Gastrocnemius medialis (tissue), 4 donors: ENCODE data around the gene PKHD1. TPM values are rescaled to one million over a fixed set of nuclear protein-coding genes. Genes with fewer than 3 reads are reported as not detected.

Experiments
- ATAC-seq, 2 donors: fragments of 150-250 bp; one replicate each; pipeline ENCODE4 v1.9.1; 2016
- DNase-seq, 2 donors: peaks; one replicate each; pipeline ENCODE4 v3.0.0-alpha.2; 2019
- H3K27ac ChIP-seq, 4 donors: fragments of 200-600 bp; sonication (generic); 1 replicate in 1 of 4; 2 replicates in 3 of 4; pipeline ENCODE4 v1.5.1; 2016 to 2018; ENCODE audit warnings: mild to moderate bottlenecking in 2 of 4, moderate library complexity in 1 of 4
- H3K27me3 ChIP-seq, 3 donors: fragments of 200-600 bp; sonication (generic) in 2 of 3; 1 replicate in 1 of 3; 2 replicates in 2 of 3; pipeline versions ENCODE4 v1.5.1 to v1.6.0; 2016 to 2019; ENCODE audit warnings: mild to moderate bottlenecking in 1 of 3, moderate library complexity in 1 of 3
- H3K36me3 ChIP-seq, 2 donors: fragments of 200-600 bp; sonication (generic) in 1 of 2; one replicate each; pipeline ENCODE4 v1.5.1; 2017 to 2018
- H3K4me1 ChIP-seq, 2 donors: fragments of 200-600 bp; sonication (generic) in 1 of 2; one replicate each; pipeline ENCODE4 v1.5.1; 2016 to 2017; ENCODE audit warnings: mild to moderate bottlenecking in 2 of 2
- H3K4me3 ChIP-seq, 4 donors: fragments of 200-600 bp; sonication (generic) in 3 of 4; 1 replicate in 1 of 4; 2 replicates in 3 of 4; pipeline ENCODE4 v1.5.1; 2016 to 2019; ENCODE audit warnings: mild to moderate bottlenecking in 2 of 4
- H3K9me3 ChIP-seq, 3 donors: fragments of 200-600 bp; sonication (generic) in 2 of 3; 1 replicate in 1 of 3; 2 replicates in 2 of 3; pipeline ENCODE4 v1.5.1; 2016 to 2019
- POLR2A ChIP-seq, 2 donors: fragments of 450-650 bp; IDR thresholded peaks; one replicate each; pipeline ENCODE4 v1.6.1; 2017; ENCODE audit warnings: antibody characterized with exemption in 2 of 2, mild to moderate bottlenecking in 2 of 2, moderate library complexity in 2 of 2
- in situ Hi-C, 4 donors: fragments of 200-750 bp; cut with MboI; loops; one replicate each; pipeline versions ENCODE4 v1.15.0 to v1.8.0; 2017; ENCODE audit warnings: low sequenced_read_pairs in 4 of 4
- intact Hi-C: fragments of 100-400 bp; cut with DNase I; formaldehyde crosslinking; loops from one replicate; pipeline ENCODE4 v1.15.1; 2023; ENCODE audit warnings: low total_unique reads
- total RNA-seq, 4 donors: library from RNA; depleted of rRNA; stranded (reverse); fragments of >200 nt; gene quantifications; one replicate each; pipeline versions ENCODE4 v1.1.0 to v1.2.3, GENCODE V29; 2016
- TF ChIP-seq, protein P1 (sequence below), 5 experiments: fragments of 450-650 bp in 3 of 5; fragments of 200-600 bp in 2 of 5; sonication (generic) in 2 of 5; IDR thresholded peaks in 4 of 5; conservative IDR thresholded peaks in 1 of 5; 1 replicate in 4 of 5; 2 replicates in 1 of 5; pipeline ENCODE4 v1.5.1; 2016 to 2019; ENCODE audit warnings: antibody characterized with exemption in 5 of 5, mild to moderate bottlenecking in 3 of 5, moderate library complexity in 3 of 5

The PKHD1 gene
- total RNA-seq, 4 donors from 2014 or later: 0.02 to 0.05 (median 0.02) TPM; not detected in 1

DNA sequence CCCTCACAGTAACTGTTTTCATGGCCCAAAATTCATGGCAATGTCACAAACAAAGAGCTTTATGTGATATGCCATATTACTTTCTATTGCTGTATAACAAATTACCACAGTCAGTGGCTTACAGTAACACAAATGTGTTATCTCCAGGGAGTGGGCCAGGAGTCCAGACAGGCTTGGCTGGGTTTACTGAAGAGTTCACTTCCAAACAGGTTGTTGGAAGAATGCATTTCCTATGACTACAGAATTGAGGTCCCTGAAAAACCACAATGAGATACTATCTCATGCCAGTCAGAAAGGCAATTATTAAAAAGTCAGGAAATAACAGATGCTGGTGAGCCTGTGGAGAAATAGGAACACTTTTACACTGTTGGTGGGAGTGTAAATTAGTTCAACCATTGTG lies 431.9 kb downstream of the PKHD1 start:
- no peak for TF ChIP-seq POLR2A (IDR thresholded peaks at IDR 0.05)
- TF ChIP-seq, protein P1, sequence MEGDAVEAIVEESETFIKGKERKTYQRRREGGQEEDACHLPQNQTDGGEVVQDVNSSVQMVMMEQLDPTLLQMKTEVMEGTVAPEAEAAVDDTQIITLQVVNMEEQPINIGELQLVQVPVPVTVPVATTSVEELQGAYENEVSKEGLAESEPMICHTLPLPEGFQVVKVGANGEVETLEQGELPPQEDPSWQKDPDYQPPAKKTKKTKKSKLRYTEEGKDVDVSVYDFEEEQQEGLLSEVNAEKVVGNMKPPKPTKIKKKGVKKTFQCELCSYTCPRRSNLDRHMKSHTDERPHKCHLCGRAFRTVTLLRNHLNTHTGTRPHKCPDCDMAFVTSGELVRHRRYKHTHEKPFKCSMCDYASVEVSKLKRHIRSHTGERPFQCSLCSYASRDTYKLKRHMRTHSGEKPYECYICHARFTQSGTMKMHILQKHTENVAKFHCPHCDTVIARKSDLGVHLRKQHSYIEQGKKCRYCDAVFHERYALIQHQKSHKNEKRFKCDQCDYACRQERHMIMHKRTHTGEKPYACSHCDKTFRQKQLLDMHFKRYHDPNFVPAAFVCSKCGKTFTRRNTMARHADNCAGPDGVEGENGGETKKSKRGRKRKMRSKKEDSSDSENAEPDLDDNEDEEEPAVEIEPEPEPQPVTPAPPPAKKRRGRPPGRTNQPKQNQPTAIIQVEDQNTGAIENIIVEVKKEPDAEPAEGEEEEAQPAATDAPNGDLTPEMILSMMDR (IDR thresholded peaks at IDR 0.05 in 4 of 5, conservative IDR thresholded peaks at IDR 0.05 in 1 of 5): no peak
- Histone ChIP-seq H3K27ac (no peak overlapping the region), H3K27me3 (no peaks in the 10 kb centered on the region), H3K9me3 (no peaks in the 10 kb centered on the region), H3K4me3 (no peak overlapping the region), H3K36me3 (no peaks in the 10 kb centered on the region), H3K4me1 (no peaks in the 10 kb centered on the region)
- no peak for DNase-seq
- intact Hi-C loops (no loop called here), in situ Hi-C loops (no loop called here)
- ATAC-seq: no peak

DNA sequence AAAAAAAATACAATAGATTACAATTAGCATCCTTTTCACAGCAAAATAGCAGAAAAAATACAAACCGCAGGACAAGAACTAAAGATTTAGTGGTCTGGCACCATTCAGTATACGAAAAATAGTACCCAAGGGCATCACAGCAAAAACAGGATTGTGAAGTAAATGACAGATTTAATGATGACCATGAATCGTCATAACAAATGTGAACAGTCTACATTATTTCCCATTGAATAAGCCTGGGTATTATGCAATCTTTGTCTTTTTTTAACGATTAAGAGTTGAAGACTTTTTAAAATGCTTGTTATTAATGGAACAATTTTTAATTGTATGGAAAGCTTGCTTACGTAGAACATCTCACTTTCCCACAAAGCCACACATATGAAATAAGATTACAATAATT lies 432.8 kb downstream of the PKHD1 start:
- Histone ChIP-seq H3K36me3 (no peaks in the 10 kb centered on the region), H3K9me3 (no peaks in the 10 kb centered on the region), H3K27ac (no peak overlapping the region), H3K4me3 (no peak overlapping the region), H3K4me1 (no peaks in the 10 kb centered on the region), H3K27me3 (no peaks in the 10 kb centered on the region)
- in situ Hi-C loops: no loop called here
- ATAC-seq (no peak), DNase-seq (no peak)
- no peak for TF ChIP-seq POLR2A (IDR thresholded peaks at IDR 0.05)
- TF ChIP-seq, protein P1 (IDR thresholded peaks at IDR 0.05 in 4 of 5, conservative IDR thresholded peaks at IDR 0.05 in 1 of 5): no peak
- intact Hi-C loops: no loop called here

DNA sequence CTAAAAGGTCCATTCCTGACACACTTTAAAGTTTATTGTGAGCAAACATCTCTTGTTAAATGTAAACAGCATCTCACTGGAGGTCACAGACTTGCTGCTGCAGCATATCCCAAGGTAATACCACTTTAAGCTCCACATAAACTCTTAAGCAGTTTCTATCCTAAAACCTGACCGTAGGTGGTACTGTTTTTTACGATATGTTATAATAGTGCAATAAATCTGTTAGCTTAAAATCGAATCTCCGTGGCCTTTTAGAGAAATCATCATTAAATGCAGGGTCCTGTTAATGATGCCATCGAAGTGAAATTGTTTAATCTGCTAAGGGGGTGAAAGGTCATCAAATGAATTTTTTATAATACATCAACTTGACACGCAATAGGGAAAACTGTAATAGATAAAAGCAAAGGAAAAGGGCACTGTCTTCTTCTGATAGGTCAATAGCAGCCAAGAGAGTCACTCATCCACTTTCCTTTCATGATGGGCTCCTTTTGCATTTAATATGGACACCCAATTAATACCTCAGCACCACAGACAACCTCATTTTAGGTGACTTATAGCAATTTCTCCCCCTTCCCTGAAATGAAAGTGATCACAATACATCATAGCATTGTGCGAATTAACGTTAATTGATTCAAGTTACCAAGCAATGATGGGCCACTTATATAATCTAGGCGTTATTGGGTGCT lies 436.1 kb downstream of the PKHD1 start:
- in situ Hi-C loops (no loop called here), intact Hi-C loops (no loop called here)
- H3K27ac ChIP-seq: no peak overlapping the region
- TF ChIP-seq, protein P1 (IDR thresholded peaks at IDR 0.05 in 4 of 5, conservative IDR thresholded peaks at IDR 0.05 in 1 of 5): no peak
- no peak for TF ChIP-seq POLR2A (IDR thresholded peaks at IDR 0.05)
- no peaks in the 10 kb centered on the region for H3K9me3 ChIP-seq
- no peak for ATAC-seq
- no peaks in the 10 kb centered on the region for H3K36me3 ChIP-seq
- H3K4me1 ChIP-seq: no peaks in the 10 kb centered on the region
- H3K27me3 ChIP-seq: no peaks in the 10 kb centered on the region
- DNase-seq: no peak
- no peak overlapping the region for H3K4me3 ChIP-seq

DNA sequence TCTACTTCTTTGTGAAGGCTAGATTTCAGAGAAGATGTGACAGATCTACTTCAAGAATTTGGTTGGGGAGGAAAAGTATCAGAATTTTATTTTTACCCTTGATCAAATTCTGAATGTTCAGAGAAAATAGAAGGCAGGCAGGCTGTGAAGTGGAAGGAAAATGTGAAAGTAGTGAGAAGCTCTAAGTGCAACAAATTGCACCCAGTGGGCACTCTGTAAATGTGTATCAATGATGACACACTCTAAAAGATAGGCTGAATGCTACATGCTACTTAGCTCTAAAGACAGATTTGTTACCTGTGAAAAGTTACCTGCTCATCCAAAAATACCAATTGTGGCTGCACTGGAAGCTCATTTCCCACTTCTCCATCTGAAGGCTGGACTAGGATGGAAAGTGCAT lies 438.6 kb downstream of the PKHD1 start:
- TF ChIP-seq POLR2A (IDR thresholded peaks at IDR 0.05): no peak
- TF ChIP-seq, protein P1 (IDR thresholded peaks at IDR 0.05 in 4 of 5, conservative IDR thresholded peaks at IDR 0.05 in 1 of 5): no peak
- no peaks in the 10 kb centered on the region for H3K4me1 ChIP-seq
- intact Hi-C loops (no loop called here), in situ Hi-C loops (no loop called here)
- H3K9me3 ChIP-seq: no peaks in the 10 kb centered on the region
- H3K36me3 ChIP-seq: no peaks in the 10 kb centered on the region
- DNase-seq (no peak), ATAC-seq (no peak)
- no peak overlapping the region for H3K4me3 ChIP-seq
- no peaks in the 10 kb centered on the region for H3K27me3 ChIP-seq
- no peak overlapping the region for H3K27ac ChIP-seq

DNA sequence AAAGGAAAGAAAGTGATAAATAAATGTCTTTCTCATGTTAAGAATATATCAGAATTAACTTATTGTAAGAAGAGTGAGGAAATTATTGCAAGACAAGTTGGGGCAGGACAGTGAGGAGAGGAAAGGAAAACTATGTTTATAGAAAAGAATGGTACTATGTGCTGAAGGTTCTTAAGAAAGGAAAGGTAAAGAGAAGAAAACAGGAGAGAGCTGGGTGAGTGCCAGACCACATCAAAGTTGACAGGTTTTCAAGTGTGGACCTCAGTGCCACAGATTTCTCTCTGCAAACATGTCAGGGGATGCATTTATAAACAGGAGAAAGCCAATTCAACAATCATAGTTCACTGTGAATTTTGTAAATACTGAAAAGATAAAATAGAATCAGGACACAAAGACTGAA lies 439.2 kb downstream of the PKHD1 start:
- TF ChIP-seq, protein P1 (IDR thresholded peaks at IDR 0.05 in 4 of 5, conservative IDR thresholded peaks at IDR 0.05 in 1 of 5): no peak
- no peak for TF ChIP-seq POLR2A (IDR thresholded peaks at IDR 0.05)
- no peak for DNase-seq
- no peaks in the 10 kb centered on the region for H3K4me1 ChIP-seq
- no peaks in the 10 kb centered on the region for H3K9me3 ChIP-seq
- no peak for ATAC-seq
- intact Hi-C loops (no loop called here), in situ Hi-C loops (no loop called here)
- no peak overlapping the region for H3K4me3 ChIP-seq
- no peaks in the 10 kb centered on the region for H3K27me3 ChIP-seq
- no peaks in the 10 kb centered on the region for H3K36me3 ChIP-seq
- H3K27ac ChIP-seq: no peak overlapping the region
